HG03196 (cell line): ENCODE measurements around the gene ZKSCAN8.

ENCODE experiments used
- ATAC-seq: cut with Tn5 transposase; IDR thresholded peaks from one replicate; pipeline ENCODE4 v1.9.1; 2021; ENCODE audit not compliant: unreplicated experiment

The ZKSCAN8 gene

DNA sequence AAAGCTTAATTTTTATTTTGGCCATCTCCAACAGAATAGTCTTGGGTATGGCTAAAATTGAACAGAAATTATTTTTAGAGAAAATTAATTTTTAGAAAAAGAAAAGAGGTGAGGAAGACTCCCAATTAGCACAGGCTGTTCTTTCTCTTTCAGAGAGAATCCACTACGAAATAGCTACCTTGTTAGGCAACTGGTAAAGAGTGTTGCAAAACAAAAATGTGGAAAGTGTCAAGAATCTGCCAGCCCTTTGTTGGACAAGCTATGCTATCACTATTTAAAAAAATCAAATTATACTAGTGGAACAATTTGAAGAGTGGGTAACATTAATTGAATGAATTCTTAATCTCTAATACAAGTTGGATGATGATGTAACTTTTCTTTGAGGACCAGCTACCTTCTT is 64.2 kb downstream of the ZKSCAN8 start:
- ATAC-seq: no peak

DNA sequence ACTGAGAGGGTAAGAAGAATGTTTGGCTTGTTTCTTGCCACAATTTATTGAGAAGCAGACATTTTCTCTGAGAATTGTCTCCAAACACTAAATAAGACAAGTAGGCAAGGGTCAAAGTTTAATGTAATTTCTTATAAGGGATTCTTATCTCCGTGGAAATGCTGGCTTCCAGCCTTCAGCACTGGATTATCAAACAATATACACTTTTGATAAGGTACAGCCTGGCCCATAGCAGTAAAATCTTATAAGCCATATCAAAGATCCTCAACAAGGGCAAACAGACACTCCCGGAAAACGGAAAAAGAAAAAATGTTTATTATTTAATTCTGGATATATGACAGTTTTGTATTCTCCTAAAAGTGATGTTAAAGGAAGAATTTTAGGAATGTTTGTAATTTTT is 64.8 kb downstream of the ZKSCAN8 start:
- ATAC-seq: no peak

- ATAC-seq: no peak
These were observed 65.3 kb downstream of the ZKSCAN8 start for GRCh38 chr6:28206928-28207509.

GRCh38 chr6:28207510-28208110 is 65.9 kb downstream of the ZKSCAN8 start:
- ATAC-seq: no peak

DNA sequence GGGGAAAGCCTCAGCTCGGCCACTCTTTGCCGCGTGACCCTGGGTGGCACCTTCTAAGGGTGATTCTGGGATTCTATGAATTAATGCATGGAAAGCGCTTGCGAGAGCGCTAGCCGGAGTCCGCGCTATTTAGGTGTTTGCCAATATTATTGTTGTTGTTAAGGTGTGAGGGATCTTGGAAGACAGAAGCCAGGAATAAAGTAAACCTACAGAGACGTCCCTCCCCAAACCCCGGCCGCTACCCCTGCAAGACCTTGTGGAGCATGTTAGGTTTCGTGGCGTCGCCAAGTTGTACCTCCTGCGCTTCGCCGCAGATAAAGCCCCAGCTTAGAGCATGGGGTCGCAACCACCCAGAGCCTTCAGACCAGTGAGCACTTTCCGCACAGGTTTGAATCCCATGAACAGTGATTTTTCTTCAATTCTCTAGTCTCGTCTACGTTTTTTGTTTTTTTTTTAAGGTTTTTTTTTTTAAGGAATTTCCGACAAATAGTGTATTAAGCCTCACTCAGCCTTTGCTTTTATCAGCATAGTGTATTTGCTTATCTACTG is 66.5 kb downstream of the ZKSCAN8 start:
- no peak for ATAC-seq
